Cardiac muscle cell (in vitro differentiated cells and primary cell): ENCODE measurements around the gene L3MBTL4. TPM values are rescaled to one million over a fixed set of nuclear protein-coding genes. Genes with fewer than 3 reads are reported as not detected.

ENCODE experiments used
- DNase-seq, 2 donors: peaks; one replicate each; pipeline versions ENCODE4 v3.0.0 to v3.0.0-alpha.2; 2010 to 2017; ENCODE audit warnings: low read depth in 1 of 2, low spot score in 1 of 2
- H3K27ac ChIP-seq: fragments of 200-600 bp; sonication (generic); 2 replicates; pipeline ENCODE4 v1.5.1; 2016
- H3K27me3 ChIP-seq: fragments of 200-600 bp; sonication (generic); 2 replicates; pipeline ENCODE4 v1.6.0; 2016; ENCODE audit warnings: control low read depth
- H3K36me3 ChIP-seq: fragments of 200-600 bp; sonication (generic); 2 replicates; pipeline ENCODE4 v1.5.1; 2016; ENCODE audit warnings: control low read depth
- H3K4me1 ChIP-seq: fragments of 200-600 bp; sonication (generic); 2 replicates; pipeline ENCODE4 v1.8.1; 2017; ENCODE audit warnings: low read depth, mild to moderate bottlenecking, mixed run types
- H3K4me3 ChIP-seq: fragments of 200-600 bp; sonication (generic); 2 replicates; pipeline ENCODE4 v1.5.1; 2016; ENCODE audit warnings: mild to moderate bottlenecking
- H3K9me3 ChIP-seq: fragments of 200-600 bp; sonication (generic); 2 replicates; pipeline ENCODE4 v1.5.1; 2017; ENCODE audit warnings: low read depth, mild to moderate bottlenecking, control low read depth
- polyA plus RNA-seq: library from polyadenylated mRNA; unstranded; fragments of >200 nt; fragmentation: Nextera tagmentation; extraction: Ambion mirVana; gene quantifications from 2 replicates; pipeline ENCODE4 v1.2.1, GENCODE V29; 2016
- total RNA-seq: library from RNA; depleted of rRNA; stranded (reverse); fragments of >200 nt; gene quantifications from 2 replicates; pipeline ENCODE4 v1.2.3, GENCODE V29; 2016
- TF ChIP-seq, protein P1 (sequence below): IDR thresholded peaks from 2 replicates; pipeline ENCODE4 v1.5.1; 2012; ENCODE audit warnings: low read depth, mild to moderate bottlenecking, low read length

Gene L3MBTL4
- total and polyA plus RNA-seq, 2 experiments from 2014 or later: 4.4 to 7.7 TPM

GRCh38 chr18:6257950-6258349 lies 156.8 kb downstream of the L3MBTL4 start:
- Histone ChIP-seq H3K36me3 (no peaks in the 10 kb centered on the region), H3K27ac (no peak overlapping the region), H3K9me3 (no peaks in the 10 kb centered on the region), H3K4me1 (peaks cover 28% of the 10 kb centered on the region), H3K27me3 (no peaks in the 10 kb centered on the region), H3K4me3 (no peak overlapping the region)
- no peak for DNase-seq
- TF ChIP-seq, protein P1, sequence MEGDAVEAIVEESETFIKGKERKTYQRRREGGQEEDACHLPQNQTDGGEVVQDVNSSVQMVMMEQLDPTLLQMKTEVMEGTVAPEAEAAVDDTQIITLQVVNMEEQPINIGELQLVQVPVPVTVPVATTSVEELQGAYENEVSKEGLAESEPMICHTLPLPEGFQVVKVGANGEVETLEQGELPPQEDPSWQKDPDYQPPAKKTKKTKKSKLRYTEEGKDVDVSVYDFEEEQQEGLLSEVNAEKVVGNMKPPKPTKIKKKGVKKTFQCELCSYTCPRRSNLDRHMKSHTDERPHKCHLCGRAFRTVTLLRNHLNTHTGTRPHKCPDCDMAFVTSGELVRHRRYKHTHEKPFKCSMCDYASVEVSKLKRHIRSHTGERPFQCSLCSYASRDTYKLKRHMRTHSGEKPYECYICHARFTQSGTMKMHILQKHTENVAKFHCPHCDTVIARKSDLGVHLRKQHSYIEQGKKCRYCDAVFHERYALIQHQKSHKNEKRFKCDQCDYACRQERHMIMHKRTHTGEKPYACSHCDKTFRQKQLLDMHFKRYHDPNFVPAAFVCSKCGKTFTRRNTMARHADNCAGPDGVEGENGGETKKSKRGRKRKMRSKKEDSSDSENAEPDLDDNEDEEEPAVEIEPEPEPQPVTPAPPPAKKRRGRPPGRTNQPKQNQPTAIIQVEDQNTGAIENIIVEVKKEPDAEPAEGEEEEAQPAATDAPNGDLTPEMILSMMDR: no peak

- Histone ChIP-seq H3K36me3 (no peaks in the 10 kb centered on the region), H3K4me1 (peaks cover 28% of the 10 kb centered on the region), H3K9me3 (no peaks in the 10 kb centered on the region), H3K27ac (no peak overlapping the region), H3K27me3 (no peaks in the 10 kb centered on the region), H3K4me3 (no peak overlapping the region)
- no peak for DNase-seq
- TF ChIP-seq, protein P1: no peak
These were observed 158.2 kb downstream of the L3MBTL4 start for GRCh38 chr18:6256521-6256920.

DNA sequence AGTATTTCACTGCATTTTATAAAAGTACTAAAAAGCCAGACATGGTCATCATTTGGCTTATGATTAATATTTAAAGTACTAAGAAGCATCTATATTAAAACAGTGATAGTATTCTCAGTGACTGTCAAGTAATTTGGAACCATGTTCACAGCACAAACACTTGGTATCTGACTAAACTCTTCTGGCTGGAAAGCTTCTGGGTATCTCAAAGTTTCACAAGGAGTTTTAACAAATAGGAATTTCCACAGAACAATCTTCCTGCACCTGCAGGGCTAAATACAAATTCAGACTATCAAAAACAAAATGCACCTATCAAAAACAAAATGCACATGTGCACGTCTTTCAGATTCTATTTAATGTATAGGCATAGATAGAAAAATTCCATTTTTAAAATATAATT lies 158.8 kb downstream of the L3MBTL4 start:
- peaks cover 28% of the 10 kb centered on the region for H3K4me1 ChIP-seq
- H3K27ac ChIP-seq: peak overlapping the region; percentile 56
- no peaks in the 10 kb centered on the region for H3K27me3 ChIP-seq
- no peak overlapping the region for H3K4me3 ChIP-seq
- TF ChIP-seq, protein P1: no peak
- H3K9me3 ChIP-seq: no peaks in the 10 kb centered on the region
- H3K36me3 ChIP-seq: no peaks in the 10 kb centered on the region
- DNase-seq: no peak

DNA sequence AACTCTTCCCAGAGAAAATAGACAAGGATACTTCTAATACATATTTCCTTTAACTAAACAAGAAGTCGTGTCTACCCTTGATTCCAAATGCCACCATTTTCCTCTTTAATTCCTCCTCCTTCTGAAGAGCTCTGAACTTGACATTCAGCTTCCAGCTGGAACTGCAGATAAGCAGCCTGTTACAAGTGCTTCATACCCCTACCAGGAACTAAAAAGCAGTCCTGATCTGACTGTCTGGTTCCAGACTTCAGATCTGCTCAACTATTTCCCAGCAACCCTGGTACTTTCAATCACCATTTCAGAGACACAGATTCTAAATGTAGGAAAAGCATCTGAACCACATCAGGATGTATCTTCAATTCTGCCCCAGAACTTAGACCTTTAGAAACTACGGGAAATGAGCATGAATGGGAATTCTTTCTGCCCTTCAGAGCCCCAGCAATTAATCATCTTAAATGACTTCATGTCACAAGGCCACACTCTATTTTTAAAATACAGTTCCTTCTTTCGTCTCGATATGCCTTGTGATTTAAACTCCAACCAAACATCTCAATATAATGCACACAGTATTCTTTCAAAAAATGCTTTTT lies 159.5 kb downstream of the L3MBTL4 start:
- Histone ChIP-seq H3K9me3 (no peaks in the 10 kb centered on the region), H3K27me3 (no peaks in the 10 kb centered on the region), H3K4me1 (peaks cover 28% of the 10 kb centered on the region), H3K4me3 (no peak overlapping the region), H3K36me3 (no peaks in the 10 kb centered on the region), H3K27ac (peak overlapping the region; percentile 56)
- TF ChIP-seq, protein P1: no peak
- DNase-seq: peak in 1 of 2 donors; percentile 77

- TF ChIP-seq, protein P1: no peak
- Histone ChIP-seq H3K27me3 (no peaks in the 10 kb centered on the region), H3K36me3 (no peaks in the 10 kb centered on the region), H3K9me3 (no peaks in the 10 kb centered on the region), H3K27ac (peak overlapping the region; percentile 56), H3K4me3 (no peak overlapping the region), H3K4me1 (peaks cover 28% of the 10 kb centered on the region)
- DNase-seq: no peak
These were observed 160.3 kb downstream of the L3MBTL4 start for GRCh38 chr18:6254456-6254855.
